ENCODE data around the gene SLC24A5.

SLC24A5 gene

GRCh38 chr15:48120745-48121144 is at the start of gene SLC24A5:
Gene SLC24A5, plus strand, starts transcription at chr15:48120990. Its CDS starts 55 bp downstream, at chr15:48121045.
- no peak for DNase-seq (ENCODE audit: low spot score)

- no peak for DNase-seq (ENCODE audit: low spot score)
These were observed 47.8 kb upstream of the SLC24A5 start for GRCh38 chr15:48072941-48073340.

- no peak for DNase-seq (ENCODE audit: low spot score)
These were observed 46.9 kb upstream of the SLC24A5 start for GRCh38 chr15:48073881-48074280.

GRCh38 chr15:48076454-48076853 is 44.3 kb upstream of the SLC24A5 start:
- no peak for DNase-seq (ENCODE audit: low spot score)

- no peak for DNase-seq (ENCODE audit: low spot score)
These were observed 43.1 kb upstream of the SLC24A5 start for GRCh38 chr15:48077616-48078184.

- peak; percentile 7 for DNase-seq (ENCODE audit: low spot score)
These were observed 35.8 kb upstream of the SLC24A5 start for GRCh38 chr15:48084759-48085590.

GRCh38 chr15:48085591-48085930 is 35.2 kb upstream of the SLC24A5 start:
- DNase-seq (ENCODE audit: low spot score) = no peak

GRCh38 chr15:48086133-48086532 is 34.7 kb upstream of the SLC24A5 start:
- no peak for DNase-seq (ENCODE audit: low spot score)

- DNase-seq (ENCODE audit: low spot score) = no peak
These were observed 34.2 kb upstream of the SLC24A5 start for GRCh38 chr15:48086576-48086975.

- no peak for DNase-seq (ENCODE audit: low spot score)
These were observed 32.9 kb upstream of the SLC24A5 start for GRCh38 chr15:48087844-48088243.

GRCh38 chr15:48089702-48090101 is 31.1 kb upstream of the SLC24A5 start:
- no peak for DNase-seq (ENCODE audit: low spot score)

- DNase-seq (ENCODE audit: low spot score) = no peak
These were observed 30.7 kb upstream of the SLC24A5 start for GRCh38 chr15:48090115-48090514.

GRCh38 chr15:48090666-48091065 is 30.1 kb upstream of the SLC24A5 start:
- DNase-seq (ENCODE audit: low spot score) = no peak

- no peak for DNase-seq (ENCODE audit: low spot score)
These were observed 29.3 kb upstream of the SLC24A5 start for GRCh38 chr15:48091522-48091921.

GRCh38 chr15:48096355-48096786 is 24.4 kb upstream of the SLC24A5 start:
- no peak for DNase-seq (ENCODE audit: low spot score)

- DNase-seq (ENCODE audit: low spot score) = no peak
These were observed 24.0 kb upstream of the SLC24A5 start for GRCh38 chr15:48096813-48097212.

GRCh38 chr15:48097264-48097663 is 23.5 kb upstream of the SLC24A5 start:
- no peak for DNase-seq (ENCODE audit: low spot score)

- no peak for DNase-seq (ENCODE audit: low spot score)
These were observed 19.3 kb upstream of the SLC24A5 start for GRCh38 chr15:48101376-48101961.

- DNase-seq (ENCODE audit: low spot score) = no peak
These were observed 18.6 kb upstream of the SLC24A5 start for GRCh38 chr15:48102167-48102566.

- no peak for DNase-seq (ENCODE audit: low spot score)
These were observed 17.1 kb upstream of the SLC24A5 start for GRCh38 chr15:48103647-48104046.

GRCh38 chr15:48105936-48106335 is 14.9 kb upstream of the SLC24A5 start:
- no peak for DNase-seq (ENCODE audit: low spot score)

GRCh38 chr15:48109212-48109611 is 11.6 kb upstream of the SLC24A5 start:
- DNase-seq (ENCODE audit: low spot score) = no peak

- DNase-seq (ENCODE audit: low spot score) = no peak
These were observed 10.8 kb upstream of the SLC24A5 start for GRCh38 chr15:48109856-48110531.

All from germinal center (tissue), 1 donor.